Stimulated activated CD4-positive, alpha-beta T cell treated with anti-CD3 and anti-CD28 coated beads, TNF-alpha, amount 100 ng/mL, for 24 hours (primary cell): Measurements from ENCODE around the gene DOCK2.
"Not testable (repeated sequence)": the region's sequence is repeated elsewhere in the genome, so short reads cannot be mapped to it uniquely, and the experiment has no call there.

Source experiments
- DNase-seq, 3 experiments: peaks; one replicate each; pipeline ENCODE4 v3.0.0-alpha.2; 2020; ENCODE audit warnings: low read depth in 3 of 3

DOCK2 gene

GRCh38 chr5:169637085-169637548 is at the start of gene DOCK2:
DOCK2 (plus strand) TSS chr5:169637275; CDS start chr5:169637327, 52 bp downstream.
- DNase-seq: peak; percentile 27 to 75 (median 50)

GRCh38 chr5:169590602-169591001 is 46.5 kb upstream of the DOCK2 start:
- no peak for DNase-seq

GRCh38 chr5:169591636-169592035 is 45.4 kb upstream of the DOCK2 start:
- no peak for DNase-seq

GRCh38 chr5:169592937-169593650 is 44.0 kb upstream of the DOCK2 start:
- DNase-seq: no peak

GRCh38 chr5:169595172-169595820 is 41.8 kb upstream of the DOCK2 start:
- DNase-seq: no peak

- no peak for DNase-seq
Observed at GRCh38 chr5:169599451-169599850, 37.6 kb upstream of the DOCK2 start.

- DNase-seq: no peak
Observed at GRCh38 chr5:169602535-169602934, 34.5 kb upstream of the DOCK2 start.

- DNase-seq: no peak
Observed at GRCh38 chr5:169606279-169606678, 30.8 kb upstream of the DOCK2 start.

- no peak for DNase-seq
Observed at GRCh38 chr5:169607882-169608281, 29.2 kb upstream of the DOCK2 start.

- no peak for DNase-seq
Observed at GRCh38 chr5:169609716-169610115, 27.4 kb upstream of the DOCK2 start.

GRCh38 chr5:169610606-169611005 is 26.5 kb upstream of the DOCK2 start:
- DNase-seq: no peak

- no peak for DNase-seq
Observed at GRCh38 chr5:169615561-169615960, 21.5 kb upstream of the DOCK2 start.

- DNase-seq: not testable (repeated sequence)
Observed at GRCh38 chr5:169624307-169624706, 12.8 kb upstream of the DOCK2 start.

GRCh38 chr5:169626779-169627178 is 10.3 kb upstream of the DOCK2 start:
- no peak for DNase-seq

GRCh38 chr5:169627551-169627950 is 9.5 kb upstream of the DOCK2 start:
- no peak for DNase-seq

GRCh38 chr5:169628892-169629291 is 8.2 kb upstream of the DOCK2 start:
- DNase-seq: no peak

- no peak for DNase-seq
Observed at GRCh38 chr5:169629847-169630548, 7.1 kb upstream of the DOCK2 start.

GRCh38 chr5:169631360-169631759 is 5.7 kb upstream of the DOCK2 start:
- DNase-seq: no peak

GRCh38 chr5:169632946-169633345 is 4.1 kb upstream of the DOCK2 start:
- no peak for DNase-seq

- no peak for DNase-seq
Observed at GRCh38 chr5:169634606-169635005, 2.5 kb upstream of the DOCK2 start.

- DNase-seq: no peak
Observed at GRCh38 chr5:169635936-169636335, 1.1 kb upstream of the DOCK2 start.

- DNase-seq: no peak
Observed at GRCh38 chr5:169636477-169637084, 494 bp upstream of the DOCK2 start.
